GM12872 (cell line): ENCODE data around the gene CPSF4L.

Experiments
- TF ChIP-seq, protein P1 (sequence below): IDR thresholded peaks from 3 replicates; pipeline ENCODE4 v1.5.1; 2011; ENCODE audit warnings: low read depth, mild to moderate bottlenecking, low read length, moderate library complexity; ENCODE audit not compliant: insufficient read depth

The CPSF4L gene

DNA sequence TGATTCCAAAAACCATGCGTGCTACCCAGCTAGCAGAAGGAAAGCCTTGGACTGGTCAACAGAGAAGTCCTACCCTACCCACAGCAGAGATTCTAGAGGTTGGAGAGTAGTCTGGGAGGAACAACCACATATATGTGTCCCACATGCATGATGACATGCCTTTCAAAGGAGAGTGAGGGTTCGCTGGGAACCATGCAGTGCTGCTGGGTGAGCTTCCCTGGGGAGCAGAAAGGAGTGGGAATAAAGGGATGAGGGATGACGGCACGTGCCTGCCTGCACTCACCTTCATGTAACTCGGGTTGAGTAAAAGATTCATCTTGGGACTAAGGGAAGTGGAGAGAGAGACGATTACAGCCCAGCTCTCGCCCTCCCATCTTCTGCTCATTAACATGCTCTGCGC is 9.8 kb downstream of the CPSF4L start:
- TF ChIP-seq, protein P1, sequence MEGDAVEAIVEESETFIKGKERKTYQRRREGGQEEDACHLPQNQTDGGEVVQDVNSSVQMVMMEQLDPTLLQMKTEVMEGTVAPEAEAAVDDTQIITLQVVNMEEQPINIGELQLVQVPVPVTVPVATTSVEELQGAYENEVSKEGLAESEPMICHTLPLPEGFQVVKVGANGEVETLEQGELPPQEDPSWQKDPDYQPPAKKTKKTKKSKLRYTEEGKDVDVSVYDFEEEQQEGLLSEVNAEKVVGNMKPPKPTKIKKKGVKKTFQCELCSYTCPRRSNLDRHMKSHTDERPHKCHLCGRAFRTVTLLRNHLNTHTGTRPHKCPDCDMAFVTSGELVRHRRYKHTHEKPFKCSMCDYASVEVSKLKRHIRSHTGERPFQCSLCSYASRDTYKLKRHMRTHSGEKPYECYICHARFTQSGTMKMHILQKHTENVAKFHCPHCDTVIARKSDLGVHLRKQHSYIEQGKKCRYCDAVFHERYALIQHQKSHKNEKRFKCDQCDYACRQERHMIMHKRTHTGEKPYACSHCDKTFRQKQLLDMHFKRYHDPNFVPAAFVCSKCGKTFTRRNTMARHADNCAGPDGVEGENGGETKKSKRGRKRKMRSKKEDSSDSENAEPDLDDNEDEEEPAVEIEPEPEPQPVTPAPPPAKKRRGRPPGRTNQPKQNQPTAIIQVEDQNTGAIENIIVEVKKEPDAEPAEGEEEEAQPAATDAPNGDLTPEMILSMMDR: no peak

DNA sequence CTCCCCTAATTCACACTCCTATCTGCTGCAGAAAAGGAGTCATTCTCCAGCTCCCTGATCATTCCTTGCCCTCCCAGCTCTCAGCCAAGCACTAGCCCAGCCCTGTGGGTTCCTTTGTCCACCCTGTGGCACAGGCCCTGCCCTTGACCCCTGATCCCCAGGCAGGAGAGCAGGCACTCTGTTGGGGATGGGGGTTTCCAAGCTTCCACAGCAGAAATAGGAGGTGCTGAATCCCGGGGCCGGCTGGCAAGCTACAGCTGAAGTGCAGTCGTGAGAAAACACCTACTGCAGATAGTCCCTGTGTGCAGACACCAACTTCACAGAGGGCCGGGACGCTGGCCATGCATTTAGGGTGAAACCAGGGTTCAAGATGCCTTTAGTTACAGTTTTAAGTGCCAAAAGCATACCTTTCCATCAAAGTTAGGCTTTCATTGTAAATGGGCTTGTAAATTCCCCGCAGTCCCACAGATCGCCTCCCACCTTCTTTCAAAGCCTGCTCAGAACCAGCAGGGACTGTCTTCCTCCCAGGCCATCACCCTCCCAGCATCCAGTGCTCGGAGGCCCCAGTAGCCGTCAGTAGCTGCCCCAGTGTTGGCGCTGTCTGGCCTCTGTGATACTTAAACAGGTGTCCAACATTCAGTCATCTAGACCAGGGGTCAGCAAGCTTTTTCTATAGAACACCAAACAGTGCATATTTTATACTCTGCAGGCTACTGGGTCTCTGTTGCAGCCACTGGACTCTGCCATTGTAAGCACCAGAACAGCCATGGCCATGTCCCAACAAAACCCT is 10.6 kb downstream of the CPSF4L start:
- TF ChIP-seq, protein P1: no peak

DNA sequence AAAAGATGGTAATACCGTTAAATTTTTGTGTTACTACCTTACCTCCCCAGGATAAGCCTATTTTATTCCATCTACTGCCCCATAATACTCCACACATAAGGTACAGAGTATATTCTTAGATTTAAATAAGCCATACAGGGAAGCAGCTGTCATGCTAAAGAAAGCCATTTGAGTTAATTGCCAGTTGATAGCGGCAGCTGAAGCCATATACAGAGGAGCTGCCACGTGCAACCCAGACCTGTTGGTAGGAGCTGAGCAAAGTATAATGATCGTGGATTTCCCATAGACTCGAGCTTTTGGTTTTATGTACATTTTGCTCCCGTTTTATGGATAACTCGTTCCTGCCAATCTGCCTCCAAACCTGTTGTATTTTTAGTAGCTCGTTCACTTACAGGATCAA is 12.0 kb downstream of the CPSF4L start:
- TF ChIP-seq, protein P1: no peak

DNA sequence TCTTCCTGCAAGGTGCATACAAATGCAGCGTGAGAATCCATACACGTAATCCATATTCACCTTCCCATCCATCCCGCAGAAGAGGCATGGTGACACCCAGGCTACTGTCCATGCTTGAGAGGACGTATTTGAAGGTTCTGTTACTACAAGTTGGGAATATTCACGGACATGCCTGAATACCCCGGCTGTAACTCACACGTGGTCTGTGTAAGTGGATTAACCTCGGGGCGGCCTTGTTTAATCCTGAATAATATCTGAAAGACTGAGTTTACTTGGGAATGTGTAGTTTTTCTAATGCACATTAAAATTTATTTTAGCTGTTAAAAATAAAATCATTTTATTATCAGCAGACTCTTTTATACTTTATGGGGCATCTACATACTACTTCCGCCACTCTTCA is 13.1 kb downstream of the CPSF4L start:
- TF ChIP-seq, protein P1: no peak

DNA sequence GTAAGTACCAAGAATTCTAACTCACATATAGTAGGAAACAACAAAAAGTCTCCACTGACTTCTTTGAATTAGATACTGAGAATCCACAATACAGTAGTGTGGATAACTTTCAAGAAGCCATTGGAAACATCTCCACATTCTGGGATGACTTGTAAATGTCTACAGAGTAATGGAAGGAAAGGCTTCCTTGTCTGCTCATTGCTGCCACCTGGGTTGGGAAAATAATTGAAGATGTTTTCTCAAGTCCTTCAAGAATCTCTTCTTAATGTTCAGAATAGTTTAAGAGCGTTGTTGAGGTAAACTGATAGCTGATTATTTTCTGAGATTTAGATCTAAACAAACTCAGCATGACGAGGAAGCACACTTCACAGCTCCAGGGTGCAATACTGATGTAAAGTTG is 14.0 kb downstream of the CPSF4L start:
- TF ChIP-seq, protein P1: 0 out of 3 replicates have a peak, but pooled peaks have one; percentile 10

DNA sequence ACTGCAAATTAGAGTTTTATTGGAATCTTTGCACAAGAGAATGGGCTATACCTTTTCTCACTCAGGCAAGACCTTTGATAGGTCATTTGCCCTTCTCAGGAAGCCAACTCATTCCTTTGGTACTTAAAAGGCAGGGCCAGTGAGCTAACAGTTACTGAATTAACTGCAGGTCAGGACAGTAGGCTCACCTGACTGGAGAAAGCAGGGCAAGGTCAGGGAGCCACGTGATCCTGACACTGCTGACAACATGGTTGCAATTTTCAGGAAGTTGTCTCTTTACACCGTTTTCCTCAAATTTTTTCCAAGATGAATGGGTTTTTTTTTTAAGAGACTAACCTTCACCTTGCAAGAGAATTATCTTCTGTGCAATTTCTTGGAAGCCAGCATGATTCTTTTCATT is 21.1 kb downstream of the CPSF4L start:
- TF ChIP-seq, protein P1: no peak

DNA sequence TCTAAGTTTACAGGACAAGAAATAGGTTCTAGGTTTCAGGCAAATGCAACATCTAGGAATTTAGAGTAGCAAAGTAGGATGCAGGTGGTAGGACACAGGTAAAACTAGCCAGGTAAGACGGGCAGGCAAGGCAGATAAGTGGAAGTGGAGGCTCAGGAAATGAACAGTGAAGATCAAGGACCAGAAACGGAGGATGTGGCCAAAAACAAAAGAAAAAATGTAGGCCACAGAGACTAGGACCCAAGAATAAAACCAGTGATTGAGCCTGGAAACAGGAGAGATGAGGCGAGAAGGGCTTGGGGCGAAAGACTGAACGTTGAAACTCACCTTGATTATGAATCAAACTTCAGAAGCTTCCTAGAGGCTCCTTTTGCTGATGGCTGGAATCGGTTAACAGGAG is 24.0 kb downstream of the CPSF4L start:
- TF ChIP-seq, protein P1: no peak
